ENCODE data around the gene TADA3.
A peak's percentile ranks its signal among the peaks of the same experiment; 100 is the strongest.

TADA3 gene

DNA sequence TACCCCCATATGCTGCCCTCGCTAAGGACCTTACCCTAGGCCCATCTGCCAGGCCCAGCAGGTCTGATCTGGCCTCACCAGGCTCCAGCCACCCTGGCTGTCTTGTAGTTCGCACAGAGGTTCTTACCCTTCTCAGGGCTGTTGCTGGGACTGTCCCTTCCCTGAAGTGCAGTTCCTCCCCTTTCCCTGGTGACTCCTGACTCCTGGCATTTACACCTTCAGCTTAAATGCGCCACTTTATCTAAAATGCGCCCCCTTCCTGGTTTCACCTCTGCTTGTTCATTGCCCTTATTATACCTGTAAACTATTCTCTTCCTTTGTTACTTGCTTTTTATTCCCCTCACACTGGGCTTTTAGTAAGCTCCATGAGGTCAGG is 17.0 kb upstream of the TADA3 start:
- peak; percentile 26 for DNase-seq

GRCh38 chr3:9808345-9809037 is 16.2 kb upstream of the TADA3 start:
- peak; percentile 69 for DNase-seq

- DNase-seq = no peak
Measured at GRCh38 chr3:9807981-9808344, 15.7 kb upstream of the TADA3 start.

- peak; percentile 92 for DNase-seq
Measured at GRCh38 chr3:9806688-9807589, 14.7 kb upstream of the TADA3 start.

DNA sequence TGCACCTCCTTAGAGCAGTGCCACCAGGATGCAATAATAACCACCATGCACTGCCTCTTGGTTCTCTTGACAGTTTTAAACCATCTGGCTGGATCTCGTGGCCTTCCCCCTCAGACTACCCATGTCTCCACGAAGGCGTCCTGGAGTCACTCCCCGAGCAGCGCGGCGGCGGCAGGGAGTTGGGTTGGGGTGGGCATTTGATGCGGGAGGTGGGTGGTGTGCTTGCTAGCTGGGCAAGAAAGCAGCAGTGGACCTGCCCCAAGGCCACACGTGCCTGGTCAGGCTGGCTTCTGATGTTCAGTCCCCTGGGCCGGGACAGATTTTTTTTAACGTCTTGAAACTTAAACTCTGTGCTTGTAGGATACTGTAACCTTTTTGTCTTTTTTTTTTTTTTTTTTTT is 13.9 kb upstream of the TADA3 start:
- DNase-seq = no peak

DNA sequence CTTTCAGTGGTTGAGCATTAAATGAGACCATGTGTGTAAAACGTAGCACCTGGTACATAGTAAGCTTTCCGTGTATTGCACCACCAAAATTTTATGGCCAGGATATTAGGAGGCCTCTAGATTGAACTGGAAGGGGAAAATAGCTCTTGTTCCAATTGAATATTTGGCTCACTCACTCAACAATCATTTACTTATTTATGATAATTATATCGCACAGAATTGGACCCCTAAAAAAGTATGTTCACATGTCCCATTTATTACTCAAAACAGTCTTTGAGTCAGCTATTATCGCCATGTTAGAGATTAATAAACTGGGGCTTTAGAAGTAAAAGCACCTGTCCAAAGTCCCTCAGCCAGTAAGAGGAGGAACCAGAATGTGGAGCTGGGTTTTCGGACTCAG is 12.7 kb upstream of the TADA3 start:
- no peak for DNase-seq

GRCh38 chr3:9803494-9803893 is 11.2 kb upstream of the TADA3 start:
- no peak for DNase-seq

- DNase-seq = no peak
Measured at GRCh38 chr3:9800529-9800928, 8.3 kb upstream of the TADA3 start.

DNA sequence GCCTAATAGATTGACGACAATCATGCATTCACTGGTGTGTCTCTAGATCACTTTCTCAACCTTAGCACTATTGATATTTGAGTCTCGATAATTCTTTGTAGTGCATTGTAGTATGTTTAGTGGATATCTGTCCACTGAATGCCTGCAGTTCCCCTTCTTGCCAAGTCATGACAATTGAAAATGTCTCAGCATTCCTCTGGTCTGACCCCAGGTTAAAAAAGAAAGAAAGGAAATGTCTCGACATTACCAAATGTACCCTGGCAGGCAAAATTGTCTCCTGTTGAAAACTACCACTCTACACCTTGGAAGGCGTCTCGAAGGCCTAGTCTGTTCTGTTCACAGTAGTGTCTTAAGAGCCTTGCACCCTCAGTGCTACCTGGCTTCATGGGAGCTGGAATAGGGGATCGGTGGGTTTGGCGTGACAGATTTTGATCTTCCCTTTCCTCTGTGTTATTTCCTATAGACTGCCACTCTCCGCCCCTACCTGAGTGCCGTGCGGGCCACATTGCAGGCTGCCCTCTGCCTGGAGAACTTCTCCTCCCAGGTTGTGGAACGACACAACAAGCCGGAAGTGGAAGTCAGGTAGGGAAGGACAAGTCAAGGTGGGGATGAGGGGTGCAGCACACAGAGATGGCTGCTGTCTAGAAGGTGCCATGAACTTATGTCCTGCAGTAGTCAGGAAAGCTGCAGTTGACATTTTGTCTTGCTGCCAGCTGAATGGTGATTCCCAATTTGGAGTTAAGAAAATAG is 5.1 kb upstream of the TADA3 start:
- no peak for DNase-seq

DNA sequence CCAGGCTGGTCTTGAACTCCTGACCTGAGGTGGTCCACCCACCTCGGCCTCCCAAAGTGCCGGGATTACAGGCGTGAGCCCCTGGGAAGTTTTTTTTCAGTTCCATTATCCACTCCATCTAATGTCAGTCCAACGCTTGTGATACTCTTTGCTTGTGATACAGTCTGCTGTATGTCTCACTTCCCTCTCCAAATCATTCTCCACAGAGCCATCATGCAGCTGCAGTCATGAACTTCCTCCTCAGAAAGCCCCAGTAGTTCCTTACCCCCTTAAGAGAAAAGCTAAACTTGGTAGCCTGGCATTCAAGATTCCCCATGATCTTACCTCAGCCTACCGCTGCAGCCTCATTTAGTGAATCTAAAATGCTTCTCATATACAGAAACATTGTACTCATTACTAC is 2.9 kb upstream of the TADA3 start:
- no peak for DNase-seq

DNA sequence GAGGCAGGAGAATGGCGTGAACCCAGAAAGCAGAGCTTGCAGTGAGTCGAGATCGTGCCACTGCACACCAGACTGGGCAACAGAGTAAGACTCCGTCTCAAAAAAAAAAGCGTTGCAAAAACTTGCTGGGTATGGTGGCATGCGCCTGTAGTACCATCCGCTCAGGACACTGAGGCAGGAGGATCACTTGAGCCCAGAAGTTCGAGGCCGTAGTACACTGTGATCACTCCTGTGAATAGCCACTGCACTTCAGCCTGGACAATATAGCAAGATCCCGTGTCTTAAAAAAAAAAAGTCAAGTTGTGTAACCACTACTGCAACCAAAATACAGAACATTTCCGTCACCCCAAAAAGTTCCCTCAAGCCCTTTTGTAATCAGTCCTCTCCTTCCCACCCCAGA is 2.1 kb upstream of the TADA3 start:
- DNase-seq = no peak

GRCh38 chr3:9793161-9793781 is 998 bp upstream of the TADA3 start:
- DNase-seq = peak; percentile 47

- no peak for DNase-seq
Measured at GRCh38 chr3:9791790-9792404, 376 bp downstream of the TADA3 start.

DNA sequence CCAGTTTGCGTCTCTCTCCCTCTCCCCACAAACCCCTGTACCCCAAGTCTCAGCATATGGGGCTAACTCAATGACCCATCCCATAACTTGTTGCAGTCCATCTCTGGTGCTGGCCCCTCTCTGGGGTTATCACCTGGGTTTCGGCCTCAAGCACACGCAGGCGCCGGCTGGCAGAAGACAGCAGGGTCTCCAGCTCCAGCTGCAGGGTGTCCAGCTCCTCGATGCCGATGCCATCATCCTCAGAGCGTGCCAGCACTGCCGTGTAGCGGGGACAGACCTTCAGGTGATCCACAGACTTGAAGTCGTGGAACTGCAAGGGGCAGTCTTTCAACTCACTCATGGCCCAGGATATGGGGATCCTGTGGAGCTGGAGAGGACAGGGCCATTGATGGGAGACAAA is 1.1 kb downstream of the TADA3 start:
- DNase-seq = no peak

GRCh38 chr3:9787714-9788113 is 4.6 kb downstream of the TADA3 start:
- DNase-seq = no peak

GRCh38 chr3:9786825-9787669 is 5.2 kb downstream of the TADA3 start:
- no peak for DNase-seq

DNA sequence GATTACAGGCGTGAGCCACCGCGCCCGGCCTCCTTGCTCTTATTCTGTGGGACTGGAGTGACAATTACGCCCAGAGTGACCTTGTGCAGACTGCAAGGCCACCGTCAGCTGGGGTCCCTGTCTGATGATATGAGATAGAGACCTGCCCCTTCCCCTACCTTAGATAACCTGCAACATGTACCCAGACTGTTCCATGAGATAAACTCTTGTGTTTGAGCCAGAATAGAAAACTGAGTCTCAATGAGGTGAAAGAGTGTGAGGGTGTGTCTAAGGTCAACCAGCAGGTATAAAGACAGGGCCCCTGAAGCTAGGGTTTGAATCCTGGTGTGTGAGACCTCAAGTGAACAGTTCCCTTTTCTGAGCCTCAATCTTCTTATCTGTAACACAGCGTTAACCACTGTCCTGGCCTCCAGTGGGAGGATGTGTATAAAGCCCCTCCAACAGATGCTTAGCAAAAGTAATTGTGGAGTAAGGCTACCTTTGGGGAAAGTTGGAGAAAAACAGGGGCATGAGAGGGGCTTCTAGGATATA is 6.0 kb downstream of the TADA3 start:
- no peak for DNase-seq

DNA sequence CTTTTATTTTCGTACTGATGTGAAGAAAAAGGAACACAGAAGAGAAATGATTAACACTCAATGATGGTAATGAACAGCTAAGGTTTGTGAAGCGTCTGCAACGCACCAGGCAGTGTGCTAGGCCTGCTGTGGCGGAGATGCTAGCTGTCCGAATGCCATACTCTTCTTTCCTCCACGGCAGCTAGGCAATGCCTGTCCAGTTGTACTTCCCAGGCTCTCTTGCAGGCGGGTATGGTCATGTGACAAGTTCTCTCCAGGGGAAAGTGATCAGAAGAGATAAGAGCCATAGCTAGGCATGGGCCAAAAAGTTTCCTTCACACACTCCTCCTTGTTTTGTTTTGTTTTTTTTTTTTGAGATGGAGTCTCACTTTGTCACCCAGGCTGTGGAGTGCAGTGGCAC is 6.7 kb downstream of the TADA3 start:
- DNase-seq = no peak

- DNase-seq = no peak
Measured at GRCh38 chr3:9784965-9785364, 7.3 kb downstream of the TADA3 start.

DNA sequence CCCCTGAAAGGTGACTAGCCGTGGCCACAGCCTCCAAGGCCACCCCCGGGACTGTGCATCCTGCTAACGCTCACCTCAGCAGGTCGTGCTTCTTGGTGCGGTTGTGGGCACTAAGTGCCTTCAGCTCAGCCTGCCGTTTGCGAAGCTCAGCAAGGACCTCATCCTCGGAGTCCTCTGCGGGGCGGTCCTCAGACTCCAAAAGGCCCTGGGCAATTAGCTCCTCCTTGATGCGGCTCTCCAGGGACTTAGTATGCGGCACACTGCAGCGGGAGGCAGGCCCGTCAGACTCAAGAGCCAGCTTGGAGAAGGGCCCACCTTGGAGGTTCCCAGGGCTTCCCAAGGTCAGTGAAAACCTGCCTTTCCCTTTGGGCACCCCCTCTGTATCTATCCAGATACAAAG is 8.3 kb downstream of the TADA3 start:
- DNase-seq = no peak

- peak; percentile 12 for DNase-seq
Measured at GRCh38 chr3:9782770-9783169, 9.5 kb downstream of the TADA3 start.

Data from NCI-H69 (cell line).